Nephron progenitor cell (in vitro differentiated cells): Measurements from ENCODE around the gene ADORA3.
"Not testable (repeated sequence)": the region's sequence is repeated elsewhere in the genome, so short reads cannot be mapped to it uniquely, and the experiment has no call there.

Experiments
- DNase-seq: peaks from one replicate; pipeline ENCODE4 v3.0.0; 2021
- H3K27ac Mint-ChIP-seq: 2 replicates; pipeline ENCODE4 v1.8.0; 2021; ENCODE audit warnings: mild to moderate bottlenecking, moderate library complexity, mixed read lengths
- H3K27me3 Mint-ChIP-seq: 2 replicates; pipeline ENCODE4 v1.8.0; 2021; ENCODE audit warnings: mild to moderate bottlenecking, low read depth, mixed read lengths; ENCODE audit not compliant: poor library complexity
- H3K36me3 Mint-ChIP-seq: 2 replicates; pipeline ENCODE4 v1.8.0; 2021; ENCODE audit warnings: low read depth, mixed read lengths
- H3K4me1 Mint-ChIP-seq: 2 replicates; pipeline ENCODE4 v1.8.0; 2021; ENCODE audit warnings: mixed read lengths
- H3K4me3 Mint-ChIP-seq: 2 replicates; pipeline ENCODE4 v1.8.0; 2021; ENCODE audit warnings: mild to moderate bottlenecking, moderate library complexity, mixed read lengths
- H3K9me3 Mint-ChIP-seq: 2 replicates; pipeline ENCODE4 v1.8.0; 2021; ENCODE audit warnings: mild to moderate bottlenecking, moderate library complexity, mixed read lengths
- TF ChIP-seq, protein P1 (sequence below): fragments of 200-600 bp; sonication (generic); IDR thresholded peaks from 2 replicates; pipeline ENCODE4 v1.5.0; 2021; ENCODE audit warnings: antibody characterized with exemption

The ADORA3 gene

DNA sequence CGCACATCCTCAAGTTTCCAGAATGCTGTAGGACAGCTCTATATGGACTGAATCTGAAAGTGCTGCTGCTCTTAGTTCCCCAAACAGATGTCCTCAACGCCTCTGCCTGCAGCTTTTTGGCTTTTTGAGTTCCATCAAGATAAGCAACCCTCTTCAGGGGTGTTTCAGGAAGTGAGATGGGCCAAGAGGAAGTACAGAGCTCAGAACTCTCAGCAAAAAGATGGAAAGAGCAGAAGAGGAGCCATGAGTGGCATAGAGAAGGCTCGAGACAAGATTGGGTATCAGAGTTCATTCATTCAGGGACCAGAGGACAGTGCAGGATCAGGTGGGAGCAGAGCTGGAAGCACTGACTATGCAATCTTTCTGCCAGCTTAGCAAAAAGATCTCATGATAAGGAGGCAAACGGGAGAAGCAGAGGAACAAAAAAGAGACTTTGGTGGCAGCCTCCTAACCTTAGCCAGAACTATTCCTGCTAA lies at the start of gene ADORA3, which contains the start of gene TMIGD3:
Gene ADORA3, minus strand, starts transcription at position 49 of the 476 bp plus-strand sequence. CDS start 279 bp downstream, outside the sequence.
Gene TMIGD3, minus strand, starts transcription at position 49 of the 476 bp plus-strand sequence. CDS start 279 bp downstream, outside the sequence.
- TF ChIP-seq, protein P1, sequence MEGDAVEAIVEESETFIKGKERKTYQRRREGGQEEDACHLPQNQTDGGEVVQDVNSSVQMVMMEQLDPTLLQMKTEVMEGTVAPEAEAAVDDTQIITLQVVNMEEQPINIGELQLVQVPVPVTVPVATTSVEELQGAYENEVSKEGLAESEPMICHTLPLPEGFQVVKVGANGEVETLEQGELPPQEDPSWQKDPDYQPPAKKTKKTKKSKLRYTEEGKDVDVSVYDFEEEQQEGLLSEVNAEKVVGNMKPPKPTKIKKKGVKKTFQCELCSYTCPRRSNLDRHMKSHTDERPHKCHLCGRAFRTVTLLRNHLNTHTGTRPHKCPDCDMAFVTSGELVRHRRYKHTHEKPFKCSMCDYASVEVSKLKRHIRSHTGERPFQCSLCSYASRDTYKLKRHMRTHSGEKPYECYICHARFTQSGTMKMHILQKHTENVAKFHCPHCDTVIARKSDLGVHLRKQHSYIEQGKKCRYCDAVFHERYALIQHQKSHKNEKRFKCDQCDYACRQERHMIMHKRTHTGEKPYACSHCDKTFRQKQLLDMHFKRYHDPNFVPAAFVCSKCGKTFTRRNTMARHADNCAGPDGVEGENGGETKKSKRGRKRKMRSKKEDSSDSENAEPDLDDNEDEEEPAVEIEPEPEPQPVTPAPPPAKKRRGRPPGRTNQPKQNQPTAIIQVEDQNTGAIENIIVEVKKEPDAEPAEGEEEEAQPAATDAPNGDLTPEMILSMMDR: no peak
- Mint-ChIP-seq H3K4me1 (peaks cover 13% of the 10 kb centered on the region), H3K36me3 (no peaks in the 10 kb centered on the region), H3K27ac (no peak within 1 kb of the TSS), H3K27me3 (peaks cover 18% of the 10 kb centered on the region), H3K9me3 (no peaks in the 10 kb centered on the region), H3K4me3 (no peak within 1 kb of the TSS)
- no peak for DNase-seq

DNA sequence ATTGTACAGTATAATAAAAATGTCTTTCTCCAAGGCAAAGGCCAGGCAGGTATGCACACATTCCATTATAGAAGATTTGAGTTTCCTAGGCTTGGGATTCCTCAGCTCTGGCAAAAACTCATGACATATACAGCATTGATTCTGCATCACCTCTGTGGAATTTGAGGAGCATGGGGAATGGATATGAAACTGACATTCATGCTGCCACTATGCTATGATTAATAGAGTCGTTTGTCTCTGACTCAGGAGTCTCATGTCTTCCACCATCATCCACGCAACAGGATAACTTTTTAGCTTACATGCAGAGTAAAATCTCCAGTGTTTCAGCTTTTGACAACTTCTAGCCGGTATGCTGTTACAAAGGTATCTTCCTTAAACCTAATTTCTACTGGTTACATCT lies 49.8 kb upstream of the ADORA3 start:
- no peak for DNase-seq
- Mint-ChIP-seq H3K36me3 (no peaks in the 10 kb centered on the region), H3K9me3 (no peaks in the 10 kb centered on the region), H3K27ac (no peak overlapping the region), H3K4me3 (no peak overlapping the region), H3K4me1 (no peaks in the 10 kb centered on the region), H3K27me3 (no peaks in the 10 kb centered on the region)
- TF ChIP-seq, protein P1: no peak

DNA sequence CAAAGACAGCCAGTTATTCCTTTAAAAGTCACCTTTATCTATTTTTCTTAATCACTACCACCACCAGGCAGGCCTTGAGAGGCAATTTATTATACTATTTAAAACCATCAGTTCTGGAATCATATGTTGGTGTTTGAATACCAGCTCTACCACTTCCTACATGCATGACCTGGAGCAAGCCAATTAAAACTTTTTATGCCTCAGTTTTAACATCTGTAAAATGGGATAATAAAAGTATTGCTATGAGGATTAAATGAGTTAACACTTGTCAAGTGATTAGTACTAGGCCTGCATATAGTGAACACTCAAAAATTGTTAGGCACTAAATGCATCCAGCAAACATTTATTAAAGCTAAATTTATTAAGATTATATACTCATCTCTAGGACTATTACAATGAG lies 49.2 kb upstream of the ADORA3 start:
- H3K4me3 Mint-ChIP-seq: no peak overlapping the region
- TF ChIP-seq, protein P1: no peak
- H3K9me3 Mint-ChIP-seq: no peaks in the 10 kb centered on the region
- no peaks in the 10 kb centered on the region for H3K4me1 Mint-ChIP-seq
- H3K27me3 Mint-ChIP-seq: no peaks in the 10 kb centered on the region
- H3K27ac Mint-ChIP-seq: no peak overlapping the region
- no peak for DNase-seq
- H3K36me3 Mint-ChIP-seq: no peaks in the 10 kb centered on the region

DNA sequence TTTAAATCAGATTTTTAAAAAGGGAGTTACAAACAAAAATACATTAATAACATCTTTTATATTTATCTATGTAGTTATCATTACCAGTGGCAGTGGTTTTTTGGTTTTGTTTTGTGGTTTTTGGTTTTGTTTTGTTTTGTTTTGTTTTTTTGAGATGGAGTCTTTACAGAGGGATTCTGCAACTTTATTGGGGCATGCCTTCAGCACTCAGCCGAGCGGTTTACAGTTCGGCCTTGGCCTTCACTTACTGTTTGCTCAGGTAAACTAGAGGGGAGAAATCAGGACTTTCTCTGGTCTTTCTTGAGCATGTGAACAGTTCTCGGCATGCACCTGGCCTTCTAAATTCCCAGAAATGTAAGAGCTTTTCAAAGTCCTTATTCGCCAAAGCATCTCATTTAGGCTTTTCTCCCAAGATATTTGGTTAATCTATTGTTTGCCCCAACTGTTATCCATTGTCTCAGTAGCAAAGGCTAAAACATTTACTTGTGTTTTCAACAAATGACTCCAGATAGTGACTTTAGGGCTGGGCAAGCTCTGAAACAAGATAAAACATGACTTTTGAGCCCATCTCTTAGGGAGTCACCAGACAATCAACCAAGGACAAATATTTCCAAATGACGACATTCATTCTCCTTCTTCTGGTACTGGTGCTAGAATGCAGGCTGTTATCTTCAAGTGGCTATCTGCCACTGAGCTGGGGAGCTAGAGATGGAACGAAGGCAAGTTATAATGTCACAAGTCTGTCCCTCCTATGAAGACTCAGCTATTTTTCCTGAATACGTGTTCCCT lies 48.4 kb upstream of the ADORA3 start:
- H3K9me3 Mint-ChIP-seq: no peaks in the 10 kb centered on the region
- DNase-seq: no peak
- no peaks in the 10 kb centered on the region for H3K27me3 Mint-ChIP-seq
- TF ChIP-seq, protein P1: no peak
- no peak overlapping the region for H3K4me3 Mint-ChIP-seq
- H3K4me1 Mint-ChIP-seq: no peaks in the 10 kb centered on the region
- no peak overlapping the region for H3K27ac Mint-ChIP-seq
- H3K36me3 Mint-ChIP-seq: no peaks in the 10 kb centered on the region

DNA sequence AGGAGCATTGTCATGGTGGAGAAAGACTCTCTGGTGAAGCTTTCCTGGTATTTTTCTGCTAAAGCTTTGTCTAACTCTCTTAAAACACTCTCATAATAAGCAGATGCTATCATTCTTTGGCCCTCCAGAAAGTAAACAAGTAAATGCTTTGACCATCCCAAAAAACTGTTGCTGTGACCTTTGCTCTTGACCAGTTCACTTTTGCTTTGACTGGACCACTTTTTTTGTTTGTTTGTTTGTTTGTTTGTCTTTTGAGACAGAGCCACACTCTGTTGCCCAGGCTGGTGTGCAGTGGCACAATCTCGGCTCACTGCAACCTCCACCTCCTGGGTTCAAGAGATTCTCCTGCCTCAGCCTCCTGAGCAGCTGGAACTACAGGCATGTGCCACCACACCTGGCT lies 44.4 kb upstream of the ADORA3 start:
- not testable (repeated sequence) for DNase-seq, H3K27ac Mint-ChIP-seq, H3K36me3 Mint-ChIP-seq, H3K27me3 Mint-ChIP-seq, H3K4me3 Mint-ChIP-seq, H3K4me1 Mint-ChIP-seq
- peaks cover 10% of the 10 kb centered on the region for H3K9me3 Mint-ChIP-seq

DNA sequence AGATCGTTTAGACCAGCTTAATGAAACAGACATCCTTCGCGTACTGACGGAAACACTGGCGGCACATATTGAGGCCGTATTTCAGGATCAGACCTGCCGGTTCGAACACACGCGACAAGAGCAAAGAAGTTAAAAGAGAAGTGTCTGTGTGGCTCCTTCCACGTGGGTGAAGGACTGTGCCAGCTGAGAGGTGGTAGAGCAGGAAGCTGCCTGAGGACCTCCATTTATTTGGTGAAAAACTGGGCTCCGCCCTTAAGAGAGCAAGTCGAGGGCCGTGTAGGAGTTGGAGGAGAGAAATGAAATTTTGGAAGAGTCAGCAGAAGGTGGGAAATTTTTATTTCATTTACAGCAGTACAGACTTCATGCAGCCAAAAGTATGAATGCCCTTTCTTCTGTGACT lies 38.8 kb upstream of the ADORA3 start:
- Mint-ChIP-seq H3K4me1 (peaks cover 5% of the 10 kb centered on the region), H3K27ac (no peak overlapping the region), H3K4me3 (no peak overlapping the region), H3K27me3 (no peaks in the 10 kb centered on the region), H3K36me3 (no peaks in the 10 kb centered on the region), H3K9me3 (peaks cover 10% of the 10 kb centered on the region)
- TF ChIP-seq, protein P1: no peak
- DNase-seq: no peak
